Stimulated activated CD8-positive, alpha-beta memory T cell treated with anti-CD3 and anti-CD28 coated beads, Interleukin-15, amount 100 ng/mL, for 24 hours (primary cell): ENCODE results near the gene MEPCE.
"Not testable (repeated sequence)": the region's sequence is repeated elsewhere in the genome, so short reads cannot be mapped to it uniquely, and the experiment has no call there.

Experiments
- DNase-seq: peaks from one replicate; pipeline ENCODE4 v3.0.0-alpha.2; 2020; ENCODE audit warnings: low read depth

MEPCE gene

GRCh38 chr7:100429637-100430492 is at the start of gene MEPCE:
Gene MEPCE (plus strand): TSS chr7:100429831. CDS start chr7:100430019, 188 bp downstream.
- peak; percentile 100 for DNase-seq

GRCh38 chr7:100380196-100380595 is 49.4 kb upstream of the MEPCE start:
- DNase-seq, result no peak

GRCh38 chr7:100381531-100382233 is 47.9 kb upstream of the MEPCE start:
- not testable (repeated sequence) for DNase-seq

GRCh38 chr7:100382234-100382853 is 47.3 kb upstream of the MEPCE start:
- DNase-seq, result not testable (repeated sequence)

GRCh38 chr7:100384628-100385294 is 44.9 kb upstream of the MEPCE start:
- DNase-seq, result no peak

GRCh38 chr7:100386940-100387339 is 42.7 kb upstream of the MEPCE start:
- DNase-seq, result no peak

GRCh38 chr7:100387695-100388094 is 41.9 kb upstream of the MEPCE start:
- no peak for DNase-seq

- DNase-seq, result no peak
Measured at GRCh38 chr7:100389437-100390088, 40.1 kb upstream of the MEPCE start.

- no peak for DNase-seq
Measured at GRCh38 chr7:100390286-100391009, 39.2 kb upstream of the MEPCE start.

- no peak for DNase-seq
Measured at GRCh38 chr7:100393233-100393905, 36.3 kb upstream of the MEPCE start.

- no peak for DNase-seq
Measured at GRCh38 chr7:100394077-100394476, 35.6 kb upstream of the MEPCE start.

- DNase-seq, result no peak
Measured at GRCh38 chr7:100396421-100396982, 33.1 kb upstream of the MEPCE start.

- DNase-seq, result no peak
Measured at GRCh38 chr7:100397315-100398081, 32.1 kb upstream of the MEPCE start.

GRCh38 chr7:100398239-100398638 is 31.4 kb upstream of the MEPCE start:
- DNase-seq, result no peak

GRCh38 chr7:100400041-100400440 is 29.6 kb upstream of the MEPCE start:
- no peak for DNase-seq

- no peak for DNase-seq
Measured at GRCh38 chr7:100400656-100401055, 29.0 kb upstream of the MEPCE start.

GRCh38 chr7:100401811-100402210 is 27.8 kb upstream of the MEPCE start:
- DNase-seq, result no peak

- DNase-seq, result no peak
Measured at GRCh38 chr7:100402241-100402640, 27.4 kb upstream of the MEPCE start.

GRCh38 chr7:100406767-100407166 is 22.9 kb upstream of the MEPCE start:
- DNase-seq, result no peak
